ENCODE results near the gene TEFM. TPM values are rescaled to one million over a fixed set of nuclear protein-coding genes. Genes with fewer than 3 reads are reported as not detected.

The TEFM gene
- total and polyA plus RNA-seq, 5 donors from 2014 or later: 10.0 to 21.7 (median 19.3) TPM

DNA sequence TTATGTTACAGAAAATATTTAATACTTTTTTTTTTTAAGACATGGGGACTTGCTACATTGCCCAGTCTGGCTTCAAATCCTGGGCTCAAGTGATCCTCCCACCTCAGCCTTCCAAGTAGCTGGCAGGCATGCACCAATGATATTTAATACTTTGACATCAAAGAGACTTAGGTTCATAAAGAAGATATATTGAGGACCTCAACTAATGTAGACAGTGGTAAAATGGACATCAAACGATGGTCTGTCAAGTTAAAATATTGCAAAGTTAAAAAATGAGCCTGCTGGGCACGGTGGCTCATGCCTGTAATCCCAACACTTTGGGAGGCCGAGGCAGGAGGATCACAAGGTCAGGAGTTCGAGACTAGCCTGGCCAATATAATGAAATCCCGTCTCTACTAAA lies 8.7 kb downstream of the TEFM start:
- Histone ChIP-seq H3K36me3 (ENCODE audit: control insufficient read depth, insufficient read depth, low read length) (peaks cover 50% of the 10 kb centered on the region), H3K4me3 (ENCODE audit: low read depth, low read length) (no peak overlapping the region), H3K27me3 (ENCODE audit: control insufficient read depth, insufficient read depth, low read length) (no peaks in the 10 kb centered on the region), H3K4me1 (ENCODE audit: control insufficient read depth, insufficient read depth, low read length, poor library complexity, severe bottlenecking) (peaks cover 3% of the 10 kb centered on the region), H3K9me3 (ENCODE audit: control insufficient read depth in 2 of 2, low read length in 2 of 2) (no peaks in the 10 kb centered on the region), H3K27ac (ENCODE audit: insufficient read depth, low read length, poor library complexity, severe bottlenecking) (no peak overlapping the region)
- Mint-ChIP-seq H3K4me3 (no peak overlapping the region), H3K9me3 (no peaks in the 10 kb centered on the region), H3K27ac (no peak overlapping the region), H3K4me1 (peaks cover 11 to 31% (median 19%) of the 10 kb centered on the region in 4 donors), H3K27me3 (no peaks in the 10 kb centered on the region), H3K36me3 (peaks cover 16% of the 10 kb centered on the region)
- ATAC-seq (ENCODE audit: low read depth in 2 of 2) (no peak), DNase-seq (no peak)

DNA sequence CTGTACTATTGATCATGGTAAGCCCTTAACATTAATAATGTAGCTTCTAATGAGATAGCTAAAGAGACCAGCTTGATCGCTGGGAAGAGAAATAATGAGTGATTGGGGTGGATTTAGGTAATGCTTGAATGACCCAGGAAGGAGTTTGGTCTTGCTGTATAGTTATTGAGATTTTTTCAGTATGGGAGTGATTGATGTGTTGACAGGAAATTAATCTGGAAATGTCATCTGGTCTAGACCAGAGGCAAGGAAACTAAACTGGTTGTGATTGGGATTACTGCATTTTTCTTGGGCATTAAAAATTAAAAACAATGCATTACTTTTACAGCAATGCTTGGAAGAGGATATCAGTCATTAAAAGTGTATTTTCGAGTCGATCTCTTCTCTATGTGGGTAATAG lies 11.8 kb downstream of the TEFM start:
- H3K27me3 ChIP-seq (ENCODE audit: control insufficient read depth, insufficient read depth, low read length): no peaks in the 10 kb centered on the region
- no peaks in the 10 kb centered on the region for H3K4me1 ChIP-seq (ENCODE audit: control insufficient read depth, insufficient read depth, low read length, poor library complexity, severe bottlenecking)
- H3K9me3 Mint-ChIP-seq: no peaks in the 10 kb centered on the region
- no peak overlapping the region for H3K4me3 Mint-ChIP-seq
- peak overlapping the region in 2 of 3 donors; percentile 9 to 67 for H3K27ac Mint-ChIP-seq
- no peaks in the 10 kb centered on the region for H3K9me3 ChIP-seq (ENCODE audit: control insufficient read depth in 2 of 2, low read length in 2 of 2)
- no peak overlapping the region for H3K4me3 ChIP-seq (ENCODE audit: low read depth, low read length)
- no peak for ATAC-seq (ENCODE audit: low read depth in 2 of 2)
- peaks cover 0 to 16% (median 5%) of the 10 kb centered on the region in 4 donors for H3K4me1 Mint-ChIP-seq
- H3K27ac ChIP-seq (ENCODE audit: insufficient read depth, low read length, poor library complexity, severe bottlenecking): no peak overlapping the region
- H3K36me3 Mint-ChIP-seq: peaks cover 7% of the 10 kb centered on the region
- no peaks in the 10 kb centered on the region for H3K27me3 Mint-ChIP-seq
- H3K36me3 ChIP-seq (ENCODE audit: control insufficient read depth, insufficient read depth, low read length): peaks cover 25% of the 10 kb centered on the region
- DNase-seq: no peak

DNA sequence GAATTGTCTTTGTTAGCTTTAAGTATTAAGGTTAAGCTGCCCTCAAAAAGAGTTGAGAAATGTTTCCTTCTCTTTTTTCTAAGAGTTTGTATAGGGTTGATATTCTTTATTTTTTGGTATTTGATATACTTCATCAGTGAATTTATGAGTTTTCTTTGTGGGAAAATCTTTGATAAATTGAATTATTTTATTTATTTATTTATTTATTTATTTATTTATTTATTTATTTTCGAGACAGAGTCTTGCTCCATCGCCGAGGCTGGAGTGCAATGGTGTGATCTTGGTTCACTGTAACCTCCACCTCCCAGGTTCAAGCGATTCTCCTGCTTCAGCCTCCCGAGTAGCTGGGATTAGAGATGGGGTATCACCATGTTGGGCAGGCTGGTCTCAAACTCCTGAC lies 19.9 kb downstream of the TEFM start:
- H3K27ac ChIP-seq (ENCODE audit: insufficient read depth, low read length, poor library complexity, severe bottlenecking): no peak overlapping the region
- no peaks in the 10 kb centered on the region for H3K4me1 ChIP-seq (ENCODE audit: control insufficient read depth, insufficient read depth, low read length, poor library complexity, severe bottlenecking)
- H3K4me3 Mint-ChIP-seq: no peak overlapping the region
- no peaks in the 10 kb centered on the region for H3K9me3 ChIP-seq (ENCODE audit: control insufficient read depth in 2 of 2, low read length in 2 of 2)
- no peaks in the 10 kb centered on the region for H3K27me3 ChIP-seq (ENCODE audit: control insufficient read depth, insufficient read depth, low read length)
- no peak overlapping the region for H3K4me3 ChIP-seq (ENCODE audit: low read depth, low read length)
- no peak overlapping the region for H3K27ac Mint-ChIP-seq
- no peaks in the 10 kb centered on the region for H3K27me3 Mint-ChIP-seq
- H3K36me3 ChIP-seq (ENCODE audit: control insufficient read depth, insufficient read depth, low read length): no peaks in the 10 kb centered on the region
- DNase-seq (no peak), ATAC-seq (ENCODE audit: low read depth in 2 of 2) (no peak)
- H3K9me3 Mint-ChIP-seq: no peaks in the 10 kb centered on the region
- H3K36me3 Mint-ChIP-seq: no peaks in the 10 kb centered on the region
- H3K4me1 Mint-ChIP-seq: peaks cover 0 to 5% (median 0%) of the 10 kb centered on the region in 4 donors

DNA sequence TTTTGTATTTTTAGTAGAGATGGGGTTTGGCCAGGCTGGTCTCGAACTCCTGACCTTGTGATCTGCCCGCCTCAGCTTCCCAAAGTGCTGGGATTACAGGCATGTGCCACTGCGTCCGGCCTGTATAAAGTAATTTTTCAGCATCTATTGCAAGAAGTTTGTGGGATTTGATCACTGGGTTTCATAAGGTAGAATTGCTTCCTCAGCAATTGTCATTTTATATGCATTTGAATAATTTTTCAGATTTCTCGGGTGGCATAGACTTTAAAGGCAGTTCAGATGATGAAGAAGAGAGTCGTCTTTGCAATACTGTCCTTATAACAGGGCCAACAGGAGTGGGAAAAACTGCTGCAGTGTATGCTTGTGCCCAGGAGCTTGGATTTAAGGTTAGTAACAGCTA lies 37.0 kb downstream of the TEFM start:
- Histone ChIP-seq H3K36me3 (ENCODE audit: control insufficient read depth, insufficient read depth, low read length) (peaks cover 7% of the 10 kb centered on the region), H3K27me3 (ENCODE audit: control insufficient read depth, insufficient read depth, low read length) (no peaks in the 10 kb centered on the region), H3K27ac (ENCODE audit: insufficient read depth, low read length, poor library complexity, severe bottlenecking) (no peak overlapping the region), H3K4me1 (ENCODE audit: control insufficient read depth, insufficient read depth, low read length, poor library complexity, severe bottlenecking) (no peaks in the 10 kb centered on the region), H3K4me3 (ENCODE audit: low read depth, low read length) (no peak overlapping the region), H3K9me3 (ENCODE audit: control insufficient read depth in 2 of 2, low read length in 2 of 2) (no peaks in the 10 kb centered on the region)
- Mint-ChIP-seq H3K36me3 (peaks cover 20% of the 10 kb centered on the region), H3K27me3 (no peaks in the 10 kb centered on the region), H3K4me3 (no peak overlapping the region), H3K27ac (no peak overlapping the region), H3K4me1 (peaks cover 0 to 3% (median 0%) of the 10 kb centered on the region in 4 donors), H3K9me3 (peaks cover 0 to 1% (median 0%) of the 10 kb centered on the region in 7 donors)
- ATAC-seq (ENCODE audit: low read depth in 2 of 2) (no peak), DNase-seq (no peak)

DNA sequence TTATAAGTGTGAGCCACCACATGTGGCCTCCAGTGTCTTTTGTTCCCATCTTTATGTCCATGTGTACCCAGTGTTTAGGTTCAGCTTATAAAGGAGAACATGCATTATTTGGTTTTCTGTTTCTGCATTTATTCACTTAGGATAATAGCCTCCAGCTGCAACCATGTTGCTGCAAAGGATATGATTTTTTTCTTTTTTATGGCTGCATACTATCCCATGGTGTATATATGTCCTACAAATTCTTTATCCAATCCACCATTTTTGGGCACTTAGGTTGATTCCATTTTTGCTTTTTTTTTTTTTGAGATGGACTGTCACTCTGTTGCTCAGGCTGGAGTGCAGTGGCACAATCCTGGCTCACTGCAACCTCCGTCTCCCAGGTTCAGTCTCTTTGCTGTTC lies 41.4 kb downstream of the TEFM start:
- peaks cover 16% of the 10 kb centered on the region for H3K36me3 Mint-ChIP-seq
- H3K9me3 Mint-ChIP-seq: peaks cover 0 to 1% (median 0%) of the 10 kb centered on the region in 7 donors
- H3K4me1 Mint-ChIP-seq: no peaks in the 10 kb centered on the region
- H3K9me3 ChIP-seq (ENCODE audit: control insufficient read depth in 2 of 2, low read length in 2 of 2): no peaks in the 10 kb centered on the region
- peaks cover 7% of the 10 kb centered on the region for H3K36me3 ChIP-seq (ENCODE audit: control insufficient read depth, insufficient read depth, low read length)
- H3K27me3 Mint-ChIP-seq: no peaks in the 10 kb centered on the region
- no peaks in the 10 kb centered on the region for H3K27me3 ChIP-seq (ENCODE audit: control insufficient read depth, insufficient read depth, low read length)
- H3K27ac Mint-ChIP-seq: peak overlapping the region in 1 of 3 donors; percentile 59
- no peak overlapping the region for H3K4me3 ChIP-seq (ENCODE audit: low read depth, low read length)
- H3K27ac ChIP-seq (ENCODE audit: insufficient read depth, low read length, poor library complexity, severe bottlenecking): no peak overlapping the region
- ATAC-seq (ENCODE audit: low read depth in 2 of 2): no peak
- H3K4me3 Mint-ChIP-seq: no peak overlapping the region
- no peaks in the 10 kb centered on the region for H3K4me1 ChIP-seq (ENCODE audit: control insufficient read depth, insufficient read depth, low read length, poor library complexity, severe bottlenecking)
- DNase-seq: no peak

DNA sequence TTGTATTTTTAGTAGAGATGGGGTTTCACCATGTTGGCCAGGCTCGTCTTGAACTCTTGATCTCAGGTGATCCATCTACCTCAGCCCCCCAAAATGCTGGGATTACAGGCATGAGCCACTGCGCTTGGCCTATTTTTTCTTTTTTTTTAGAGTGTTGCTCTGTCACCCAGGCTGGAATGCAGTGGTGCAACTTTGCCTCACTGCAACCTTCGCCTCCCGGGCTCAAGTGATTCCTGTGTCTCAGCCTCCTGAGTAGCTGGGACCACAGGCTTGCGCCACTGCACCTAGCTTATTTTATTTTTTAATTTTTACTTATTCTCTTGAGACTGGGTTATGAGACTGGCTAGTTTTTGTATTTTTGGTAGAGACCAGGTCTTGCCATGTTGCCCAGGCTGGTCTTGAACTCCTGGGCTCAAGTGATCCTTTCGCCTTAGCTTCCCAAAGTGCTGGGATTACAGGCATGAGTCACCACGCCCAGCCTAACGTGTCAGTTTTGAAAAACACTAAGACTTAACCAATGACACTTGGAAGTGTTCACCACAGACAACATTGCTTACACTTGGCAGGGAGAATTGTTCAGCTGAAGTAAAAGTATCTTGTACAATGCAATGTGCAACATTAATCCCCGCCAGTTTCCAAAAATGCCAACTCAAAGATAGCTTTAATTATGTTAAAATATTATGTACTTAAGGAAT lies 47.3 kb downstream of the TEFM start:
- Mint-ChIP-seq H3K27me3 (no peaks in the 10 kb centered on the region), H3K4me3 (no peak overlapping the region), H3K36me3 (peaks cover 8% of the 10 kb centered on the region), H3K27ac (no peak overlapping the region), H3K9me3 (no peaks in the 10 kb centered on the region), H3K4me1 (no peaks in the 10 kb centered on the region)
- H3K27me3 ChIP-seq (ENCODE audit: control insufficient read depth, insufficient read depth, low read length): no peaks in the 10 kb centered on the region
- H3K4me3 ChIP-seq (ENCODE audit: low read depth, low read length): no peak overlapping the region
- H3K9me3 ChIP-seq (ENCODE audit: control insufficient read depth in 2 of 2, low read length in 2 of 2): no peaks in the 10 kb centered on the region
- no peak overlapping the region for H3K27ac ChIP-seq (ENCODE audit: insufficient read depth, low read length, poor library complexity, severe bottlenecking)
- H3K4me1 ChIP-seq (ENCODE audit: control insufficient read depth, insufficient read depth, low read length, poor library complexity, severe bottlenecking): no peaks in the 10 kb centered on the region
- ATAC-seq (ENCODE audit: low read depth in 2 of 2) (no peak), DNase-seq (no peak)
- H3K36me3 ChIP-seq (ENCODE audit: control insufficient read depth, insufficient read depth, low read length): no peaks in the 10 kb centered on the region

DNA sequence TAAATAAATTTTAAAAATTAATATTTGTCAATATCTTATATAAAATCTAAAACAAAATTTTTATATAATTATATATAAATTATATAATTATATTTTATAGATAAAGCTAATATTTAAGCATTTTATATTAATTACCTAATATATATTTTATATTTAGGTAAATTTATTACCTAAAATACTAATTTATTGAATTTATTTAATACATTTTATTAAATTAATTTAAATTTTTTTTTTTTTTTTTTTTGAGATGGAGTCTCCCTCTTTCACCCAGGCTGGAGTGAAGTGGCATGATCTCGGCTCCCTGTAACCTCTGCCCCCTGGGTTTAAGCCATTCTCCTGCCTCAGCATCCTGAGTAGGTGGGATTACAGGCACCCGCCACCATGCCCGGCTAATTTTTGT lies 51.9 kb downstream of the TEFM start:
- Histone ChIP-seq H3K27ac (ENCODE audit: insufficient read depth, low read length, poor library complexity, severe bottlenecking) (no peak overlapping the region), H3K4me3 (ENCODE audit: low read depth, low read length) (no peak overlapping the region), H3K4me1 (ENCODE audit: control insufficient read depth, insufficient read depth, low read length, poor library complexity, severe bottlenecking) (no peaks in the 10 kb centered on the region), H3K27me3 (ENCODE audit: control insufficient read depth, insufficient read depth, low read length) (no peaks in the 10 kb centered on the region), H3K9me3 (ENCODE audit: control insufficient read depth in 2 of 2, low read length in 2 of 2) (no peaks in the 10 kb centered on the region), H3K36me3 (ENCODE audit: control insufficient read depth, insufficient read depth, low read length) (no peaks in the 10 kb centered on the region)
- Mint-ChIP-seq H3K4me3 (no peak overlapping the region), H3K27me3 (no peaks in the 10 kb centered on the region), H3K9me3 (no peaks in the 10 kb centered on the region), H3K27ac (no peak overlapping the region), H3K36me3 (peaks cover 5% of the 10 kb centered on the region), H3K4me1 (peaks cover 0 to 2% (median 0%) of the 10 kb centered on the region in 4 donors)
- DNase-seq: no peak
- ATAC-seq (ENCODE audit: low read depth in 2 of 2): no peak
